Spleen (tissue), 11 donors: ENCODE results near the gene TBC1D22A. TPM values are rescaled to one million over a fixed set of nuclear protein-coding genes. Genes with fewer than 3 reads are reported as not detected.

ENCODE experiments used
- DNase-seq: peaks from one replicate; pipeline ENCODE4 v3.0.0-alpha.2; 2020
- H3K27ac ChIP-seq, 8 donors: fragments of 200-600 bp; sonication (generic) in 7 of 8; 1 replicate in 4 of 8; 2 replicates in 4 of 8; pipeline versions ENCODE4 v1.5.0 to v1.8.0; 2016 to 2021; ENCODE audit warnings: inconsistent platforms in 4 of 8, mild to moderate bottlenecking in 4 of 8, moderate library complexity in 1 of 8
- H3K27me3 ChIP-seq, 7 donors: fragments of 200-600 bp; sonication (generic) in 6 of 7; replicated peaks in 1 of 7; 1 replicate in 4 of 7; 2 replicates in 3 of 7; pipeline versions ENCODE4 v1.5.0 to v1.8.0; 2016 to 2021; ENCODE audit warnings: inconsistent platforms in 3 of 7, mild to moderate bottlenecking in 1 of 7
- H3K36me3 ChIP-seq, 6 donors: fragments of 200-600 bp; sonication (generic) in 5 of 6; 1 replicate in 4 of 6; 2 replicates in 2 of 6; pipeline versions ENCODE4 v1.5.0 to v1.8.0; 2016 to 2021; ENCODE audit warnings: inconsistent platforms in 2 of 6
- H3K4me1 ChIP-seq, 6 donors: fragments of 200-600 bp; sonication (generic) in 5 of 6; 1 replicate in 3 of 6; 2 replicates in 3 of 6; pipeline versions ENCODE4 v1.5.0 to v1.8.0; 2016 to 2021; ENCODE audit warnings: inconsistent platforms in 3 of 6
- H3K4me3 ChIP-seq, 8 donors: fragments of 200-600 bp; sonication (generic) in 7 of 8; 1 replicate in 4 of 8; 2 replicates in 4 of 8; pipeline versions ENCODE4 v1.5.0 to v1.8.0; 2016 to 2021; ENCODE audit warnings: inconsistent platforms in 4 of 8, mild to moderate bottlenecking in 4 of 8, moderate library complexity in 2 of 8
- H3K9me3 ChIP-seq, 8 donors: fragments of 200-600 bp; sonication (generic) in 7 of 8; 1 replicate in 4 of 8; 2 replicates in 4 of 8; pipeline versions ENCODE4 v1.5.0 to v1.8.0; 2016 to 2021; ENCODE audit warnings: inconsistent platforms in 4 of 8
- CTCF ChIP-seq, 11 experiments: fragments of 200-600 bp in 7 of 11; fragments of 450-650 bp in 4 of 11; sonication (generic) in 4 of 11; IDR thresholded peaks in 8 of 11; conservative IDR thresholded peaks in 3 of 11; 1 replicate in 7 of 11; 2 replicates in 4 of 11; pipeline versions ENCODE4 v1.4.0 to v1.8.0; 2016 to 2021; ENCODE audit warnings: antibody characterized with exemption in 11 of 11, inconsistent platforms in 4 of 11, mild to moderate bottlenecking in 1 of 11
- POLR2A ChIP-seq, 3 donors: fragments of 450-650 bp; IDR thresholded peaks; one replicate each; pipeline ENCODE4 v1.5.1; 2017; ENCODE audit warnings: antibody characterized with exemption in 3 of 3, mild to moderate bottlenecking in 1 of 3
- POLR2AphosphoS5 ChIP-seq, 3 donors: sonication (generic); formaldehyde crosslinking; IDR thresholded peaks; one replicate each; pipeline ENCODE4 v1.5.1; 2017; ENCODE audit warnings: antibody characterized with exemption in 3 of 3
- WGBS, 5 donors: extraction: QIAGEN DNeasy Blood & Tissue Kit in 3 of 5; methylation state at CpG; one replicate each; pipeline versions ENCODE4 v1.1.5 to v1.1.7; 2013 to 2018; 5-methylcytosine and 5-hydroxymethylcytosine counted together
- intact Hi-C: fragments of 100-400 bp; cut with DNase I; formaldehyde crosslinking; loops from one replicate; pipeline ENCODE4 v1.15.0; 2023; ENCODE audit warnings: low total_unique reads
- polyA plus RNA-seq, 3 donors: library from polyadenylated mRNA; stranded (reverse); fragments of 200-250 nt; gene quantifications; one replicate each; pipeline ENCODE4 v1.2.1, GENCODE V29; 2013
- total RNA-seq, 7 donors: library from RNA; depleted of rRNA in 3 of 7; stranded (reverse); fragments of >200 nt in 3 of 7; fragmentation: NEBNext Ultra II Directional in 4 of 7; extraction: Animal tissue kit (Norgen Biotek cat#: 25700) in 4 of 7; gene quantifications; one replicate each; pipeline versions ENCODE4 v1.1.0 to v1.2.1, GENCODE V29; 2016 to 2021
- donor health status: healthy with polysubstance abuse.
- donor health status: DM: no; HTN: no; CAD: no; lungs with moderate emphysema.
- donor health status: DM: no; HTN: no; CAD: no.
- donor health status: Bipolar disorder and iron deficiency.
- donor health status: healthy.
- donor health status: DM: no; HTN: no; CAD: no.
- donor health status: DM: yes; HTN: yes; CAD: no.

TBC1D22A gene
- total and polyA plus RNA-seq, 10 donors, result 17.2 to 66.9 (median 49.6) TPM

DNA sequence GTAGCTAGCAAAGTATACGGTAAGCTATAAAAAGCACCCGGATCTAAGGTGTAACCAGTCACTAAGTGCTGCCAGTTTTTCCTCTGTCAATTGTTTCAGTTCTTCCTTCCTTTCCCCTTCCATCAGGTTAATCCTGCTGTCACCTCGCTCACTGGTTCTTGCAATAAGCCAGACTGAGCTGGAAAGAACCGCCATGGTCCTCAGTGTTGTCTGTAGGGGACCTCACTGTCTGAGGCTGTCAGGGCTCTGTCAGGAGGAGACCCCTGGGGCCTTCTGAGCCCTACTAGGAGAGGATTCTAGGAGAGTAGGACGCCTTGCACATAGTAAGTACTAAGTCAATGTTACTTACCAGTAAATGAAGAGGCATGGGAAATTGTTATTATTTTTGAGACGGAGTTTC, 1.4 kb upstream of the TBC1D22A start:
- H3K9me3 ChIP-seq, result peaks cover 0 to 10% (median 7%) of the 10 kb centered on the region in 8 donors
- no peaks in the 10 kb centered on the region for H3K27me3 ChIP-seq
- TF ChIP-seq POLR2A (IDR thresholded peaks at IDR 0.05) (no peak), POLR2AphosphoS5 (IDR thresholded peaks at IDR 0.05) (no peak), CTCF (IDR thresholded peaks at IDR 0.05 in 8 of 11, conservative IDR thresholded peaks at IDR 0.05 in 3 of 11) (no peak)
- peak overlapping the region in 1 of 8 donors; percentile 95 for H3K4me3 ChIP-seq
- 85 to 92% (median 87%) methylated on average over 6 of the region's 6 CpGs for WGBS, 5 donors
- H3K4me1 ChIP-seq, result peaks cover 20 to 72% (median 53%) of the 10 kb centered on the region in 6 donors
- peak; percentile 39 for DNase-seq
- H3K36me3 ChIP-seq, result peaks cover 0 to 14% (median 0%) of the 10 kb centered on the region in 6 donors
- intact Hi-C loops, result no loop called here
- H3K27ac ChIP-seq, result peak overlapping the region in 1 of 8 donors; percentile 98

- Histone ChIP-seq H3K4me3 (peak overlapping the region; percentile 79 to 98 (median 94)), H3K9me3 (peaks cover 0 to 3% (median under 1%) of the 10 kb centered on the region in 8 donors), H3K36me3 (peaks cover 0 to 21% (median 0%) of the 10 kb centered on the region in 6 donors), H3K4me1 (peaks cover 25 to 79% (median 59%) of the 10 kb centered on the region in 6 donors), H3K27me3 (no peaks in the 10 kb centered on the region), H3K27ac (peak overlapping the region; percentile 90 to 98 (median 97))
- intact Hi-C loops, result no loop called here
- DNase-seq, result peak; percentile 7
- TF ChIP-seq POLR2A (IDR thresholded peaks at IDR 0.05) (no peak), POLR2AphosphoS5 (IDR thresholded peaks at IDR 0.05) (no peak), CTCF (IDR thresholded peaks at IDR 0.05 in 8 of 11, conservative IDR thresholded peaks at IDR 0.05 in 3 of 11) (no peak)
- 8 to 11% (median 8%) methylated on average over 17 of the region's 17 CpGs for WGBS, 5 donors
Observed at GRCh38 chr22:46761539-46762237, 762 bp upstream of the TBC1D22A start.

DNA sequence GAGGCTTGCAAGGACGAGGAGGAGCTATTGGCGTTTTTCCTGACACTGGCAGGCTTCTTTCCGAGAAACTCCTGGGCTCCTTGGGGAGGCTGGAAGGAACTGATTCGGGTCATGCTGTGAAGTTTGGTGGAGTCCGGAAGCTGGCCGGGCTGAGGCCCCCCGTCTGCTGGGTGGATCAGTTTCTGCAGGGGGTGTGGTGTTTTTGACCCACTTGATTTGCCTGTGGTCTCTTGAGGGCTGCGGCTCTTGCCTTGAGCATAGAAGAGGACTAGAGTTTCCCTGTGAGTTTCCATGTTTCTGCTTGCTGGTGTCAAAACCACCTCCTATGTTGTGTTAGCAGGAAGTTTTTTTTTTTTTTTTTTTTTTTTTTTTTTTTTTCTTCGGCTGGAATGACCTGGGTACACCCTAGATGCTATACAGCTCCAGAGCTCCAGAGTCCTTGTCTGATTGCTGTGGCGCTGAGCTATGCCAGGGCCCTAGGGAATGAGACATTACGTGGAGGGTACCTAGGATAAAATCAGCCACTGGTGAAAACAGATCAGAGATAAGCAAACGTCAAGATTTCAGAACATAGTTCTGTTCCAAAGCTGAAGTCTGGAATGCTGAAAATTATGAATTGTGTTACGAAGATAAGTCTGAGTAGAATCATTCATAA, 728 bp downstream of the TBC1D22A start:
- WGBS, 5 donors, result 12 to 18% (median 12%) methylated on average over 12 to 13 of the region's 13 CpGs
- H3K4me1 ChIP-seq, result peaks cover 35 to 85% (median 70%) of the 10 kb centered on the region in 6 donors

More for the DNA sequence above, 728 bp downstream of the TBC1D22A start:
- TF ChIP-seq CTCF (IDR thresholded peaks at IDR 0.05 in 8 of 11, conservative IDR thresholded peaks at IDR 0.05 in 3 of 11) (no peak), POLR2A (IDR thresholded peaks at IDR 0.05) (no peak), POLR2AphosphoS5 (IDR thresholded peaks at IDR 0.05) (no peak)
- H3K9me3 ChIP-seq, result no peaks in the 10 kb centered on the region
- H3K27me3 ChIP-seq, result no peaks in the 10 kb centered on the region
- H3K36me3 ChIP-seq, result peaks cover 0 to 36% (median 0%) of the 10 kb centered on the region in 6 donors
- intact Hi-C loops, result no loop called here
- DNase-seq, result peak; percentile 91
- H3K4me3 ChIP-seq, result peak overlapping the region; percentile 79 to 98 (median 94)
- peak overlapping the region; percentile 90 to 98 (median 97) for H3K27ac ChIP-seq
